Right forelimb (tissue), 1 donor: ENCODE data around the gene SUGP2.

Experiments
- DNase-seq: peaks from one replicate; pipeline ENCODE4 v3.0.0-alpha.2; 2018

Gene SUGP2

GRCh38 chr19:18948075-18948975, 85.0 kb downstream of the SUGP2 start:
- DNase-seq = no peak

- no peak for DNase-seq
These were observed 86.4 kb downstream of the SUGP2 start for GRCh38 chr19:18946918-18947317.

GRCh38 chr19:18946335-18946734, 87.0 kb downstream of the SUGP2 start:
- no peak for DNase-seq

- no peak for DNase-seq
These were observed 88.0 kb downstream of the SUGP2 start for GRCh38 chr19:18945297-18945696.

- no peak for DNase-seq
These were observed 89.9 kb downstream of the SUGP2 start for GRCh38 chr19:18943465-18943864.

- no peak for DNase-seq
These were observed 90.6 kb downstream of the SUGP2 start for GRCh38 chr19:18942692-18943091.

GRCh38 chr19:18941628-18942354, 91.5 kb downstream of the SUGP2 start:
- DNase-seq = no peak
